ENCODE measurements around the gene C1QTNF1. TPM values are rescaled to one million over a fixed set of nuclear protein-coding genes. Genes with fewer than 3 reads are reported as not detected.

C1QTNF1 gene
- total and polyA plus RNA-seq, 9 of the 15 experiments (the other 6 are each of a cell fraction or from before 2014, with no cell fraction given), result 0.09 TPM; not detected in 8

DNA sequence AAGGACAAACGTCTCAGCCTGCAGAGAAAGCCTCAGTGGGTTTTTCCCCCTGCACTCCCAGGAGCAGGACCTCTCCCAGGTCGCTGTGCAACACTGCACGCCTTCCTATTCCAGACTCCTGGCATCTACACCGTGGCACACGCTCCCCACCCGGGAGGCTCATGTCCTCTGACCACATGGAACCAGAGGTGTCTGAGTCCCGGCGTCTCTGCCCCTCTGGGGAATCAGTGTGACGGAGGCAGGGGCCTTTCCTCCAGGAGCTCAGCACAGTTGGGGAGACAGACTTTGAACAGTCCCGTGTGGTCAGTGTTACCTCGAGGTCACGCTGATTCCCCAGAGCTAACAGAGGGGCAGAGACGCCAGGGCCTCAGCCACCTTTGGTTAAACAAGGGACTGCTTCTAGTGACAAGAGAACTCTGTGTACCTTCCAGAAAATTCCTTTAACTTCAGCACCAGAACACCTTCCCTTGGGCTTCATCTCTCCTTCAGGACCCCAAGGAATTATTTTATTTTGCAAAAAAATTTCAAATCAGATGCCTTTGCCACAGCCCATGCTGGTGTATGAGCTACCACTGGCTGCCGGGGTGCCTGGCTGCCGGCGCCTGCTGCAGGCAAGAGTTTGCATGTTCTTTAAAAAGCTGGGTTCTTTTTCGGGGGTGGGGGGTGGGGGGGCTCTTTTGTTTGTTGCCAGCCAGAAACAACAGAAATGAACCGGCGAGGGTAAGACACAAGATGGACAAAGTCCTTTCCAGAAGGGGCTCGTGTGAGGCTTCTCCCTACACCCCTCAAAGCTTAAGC is 21.0 kb upstream of the C1QTNF1 start (continued):
- TF ChIP-seq, protein P1, sequence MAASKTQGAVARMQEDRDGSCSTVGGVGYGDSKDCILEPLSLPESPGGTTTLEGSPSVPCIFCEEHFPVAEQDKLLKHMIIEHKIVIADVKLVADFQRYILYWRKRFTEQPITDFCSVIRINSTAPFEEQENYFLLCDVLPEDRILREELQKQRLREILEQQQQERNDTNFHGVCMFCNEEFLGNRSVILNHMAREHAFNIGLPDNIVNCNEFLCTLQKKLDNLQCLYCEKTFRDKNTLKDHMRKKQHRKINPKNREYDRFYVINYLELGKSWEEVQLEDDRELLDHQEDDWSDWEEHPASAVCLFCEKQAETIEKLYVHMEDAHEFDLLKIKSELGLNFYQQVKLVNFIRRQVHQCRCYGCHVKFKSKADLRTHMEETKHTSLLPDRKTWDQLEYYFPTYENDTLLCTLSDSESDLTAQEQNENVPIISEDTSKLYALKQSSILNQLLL (CRISPR knock-in tag; IDR thresholded peaks at IDR 0.05; ENCODE audit: borderline replicate concordance), result no peak
- TF ChIP-seq, protein P2, sequence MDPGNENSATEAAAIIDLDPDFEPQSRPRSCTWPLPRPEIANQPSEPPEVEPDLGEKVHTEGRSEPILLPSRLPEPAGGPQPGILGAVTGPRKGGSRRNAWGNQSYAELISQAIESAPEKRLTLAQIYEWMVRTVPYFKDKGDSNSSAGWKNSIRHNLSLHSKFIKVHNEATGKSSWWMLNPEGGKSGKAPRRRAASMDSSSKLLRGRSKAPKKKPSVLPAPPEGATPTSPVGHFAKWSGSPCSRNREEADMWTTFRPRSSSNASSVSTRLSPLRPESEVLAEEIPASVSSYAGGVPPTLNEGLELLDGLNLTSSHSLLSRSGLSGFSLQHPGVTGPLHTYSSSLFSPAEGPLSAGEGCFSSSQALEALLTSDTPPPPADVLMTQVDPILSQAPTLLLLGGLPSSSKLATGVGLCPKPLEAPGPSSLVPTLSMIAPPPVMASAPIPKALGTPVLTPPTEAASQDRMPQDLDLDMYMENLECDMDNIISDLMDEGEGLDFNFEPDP (CRISPR knock-in tag; IDR thresholded peaks at IDR 0.05), result no peak
- TF ChIP-seq, protein P3, sequence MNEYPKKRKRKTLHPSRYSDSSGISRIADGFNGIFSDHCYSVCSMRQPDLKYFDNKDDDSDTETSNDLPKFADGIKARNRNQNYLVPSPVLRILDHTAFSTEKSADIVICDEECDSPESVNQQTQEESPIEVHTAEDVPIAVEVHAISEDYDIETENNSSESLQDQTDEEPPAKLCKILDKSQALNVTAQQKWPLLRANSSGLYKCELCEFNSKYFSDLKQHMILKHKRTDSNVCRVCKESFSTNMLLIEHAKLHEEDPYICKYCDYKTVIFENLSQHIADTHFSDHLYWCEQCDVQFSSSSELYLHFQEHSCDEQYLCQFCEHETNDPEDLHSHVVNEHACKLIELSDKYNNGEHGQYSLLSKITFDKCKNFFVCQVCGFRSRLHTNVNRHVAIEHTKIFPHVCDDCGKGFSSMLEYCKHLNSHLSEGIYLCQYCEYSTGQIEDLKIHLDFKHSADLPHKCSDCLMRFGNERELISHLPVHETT (CRISPR knock-in tag; conservative IDR thresholded peaks at IDR 0.05 in 1 of 2, IDR thresholded peaks at IDR 0.05 in 1 of 2), result no peak
- no peak for TF ChIP-seq THRA (IDR thresholded peaks at IDR 0.05)

All from K562 (cell line).